ENCODE data around the gene CHST6.
"Not testable (repeated sequence)": the region's sequence is repeated elsewhere in the genome, so short reads cannot be mapped to it uniquely, and the experiment has no call there.

CHST6 gene

DNA sequence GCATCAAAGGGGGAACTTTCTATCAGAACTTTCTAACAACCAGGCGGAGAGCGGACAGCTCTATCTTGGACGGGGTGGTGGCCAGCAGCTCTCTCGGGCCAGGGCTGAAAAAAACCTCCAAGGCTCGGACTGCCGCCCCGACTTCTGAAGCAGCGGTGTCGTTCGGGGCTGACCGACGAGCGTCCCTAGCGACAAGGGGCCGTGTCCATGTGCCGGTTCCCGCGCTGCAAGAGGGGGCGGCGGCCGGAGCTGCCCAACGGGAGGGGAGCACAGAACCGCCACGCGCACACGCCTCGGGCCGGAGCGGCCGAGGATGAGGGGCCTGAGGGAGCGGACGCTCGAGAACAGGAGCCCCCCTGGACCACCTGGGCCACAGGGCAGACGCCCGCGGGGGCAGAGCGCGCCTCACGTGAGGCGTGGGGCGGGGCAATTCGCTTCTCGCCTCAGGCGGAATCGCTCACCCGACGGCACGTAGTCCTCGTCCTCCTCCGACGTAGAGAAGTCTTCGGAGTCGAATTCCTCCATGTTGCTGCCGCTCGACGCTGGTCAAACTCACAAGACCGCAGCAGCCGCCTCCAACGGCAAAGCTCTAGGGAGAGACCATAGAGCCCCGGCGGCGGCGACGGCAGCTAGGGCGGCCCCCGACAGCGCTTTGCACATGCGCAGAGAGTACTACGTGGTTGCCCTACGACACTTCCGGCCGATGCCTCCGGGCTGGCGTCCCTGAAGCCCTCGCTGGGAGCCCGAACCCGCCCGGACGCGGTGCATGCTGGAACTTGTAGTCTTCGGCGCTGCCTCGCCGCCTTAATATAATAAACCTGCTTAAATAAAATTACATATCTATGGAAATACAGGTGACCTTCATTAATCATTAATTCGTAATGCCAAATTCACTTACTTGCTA lies 62.2 kb downstream of the CHST6 start, which contains the start of gene CFDP1:
TSS of gene CFDP1 (minus strand) at position 676 of the 904 bp plus-strand sequence. CDS start at position 525, 151 bp downstream.
- peak; percentile 97 for DNase-seq

GRCh38 chr16:75429621-75430403 lies 65.4 kb downstream of the CHST6 start:
- no peak for DNase-seq

GRCh38 chr16:75426524-75426923 lies 68.7 kb downstream of the CHST6 start:
- DNase-seq: not testable (repeated sequence)

GRCh38 chr16:75424105-75424762 lies 71.0 kb downstream of the CHST6 start:
- DNase-seq: not testable (repeated sequence)

DNA sequence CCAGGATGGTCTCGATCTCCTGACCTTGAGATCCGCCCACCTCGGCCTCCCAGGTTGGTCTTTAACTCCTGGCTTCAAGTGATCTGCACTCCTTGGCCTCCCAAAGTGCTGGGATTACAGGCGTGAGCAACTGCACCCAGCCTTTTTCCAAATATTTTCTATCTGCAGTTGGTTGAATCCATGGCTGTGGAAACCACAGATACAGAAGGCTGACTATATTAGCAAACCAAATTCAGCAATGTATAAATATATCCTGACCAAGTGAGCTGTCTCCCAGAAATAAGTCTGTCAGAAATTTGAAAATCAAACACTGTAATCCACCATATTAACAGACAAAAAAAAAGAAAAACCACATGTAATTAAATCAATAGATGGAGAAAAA lies 71.5 kb downstream of the CHST6 start:
- DNase-seq: no peak
